GM18526 (cell line): ENCODE results near the gene GFRA1.

Source experiments
- POLR2A ChIP-seq: IDR thresholded peaks from 3 replicates; pipeline ENCODE4 v1.6.1; 2011; ENCODE audit not compliant: insufficient read length; ENCODE audit errors: extremely low read depth

The GFRA1 gene

GRCh38 chr10:116168745-116169144, 104.3 kb downstream of the GFRA1 start:
- no peak for TF ChIP-seq POLR2A

- TF ChIP-seq POLR2A = no peak
Measured at GRCh38 chr10:116168329-116168728, 104.7 kb downstream of the GFRA1 start.

- TF ChIP-seq POLR2A = no peak
Measured at GRCh38 chr10:116164291-116164690, 108.7 kb downstream of the GFRA1 start.

DNA sequence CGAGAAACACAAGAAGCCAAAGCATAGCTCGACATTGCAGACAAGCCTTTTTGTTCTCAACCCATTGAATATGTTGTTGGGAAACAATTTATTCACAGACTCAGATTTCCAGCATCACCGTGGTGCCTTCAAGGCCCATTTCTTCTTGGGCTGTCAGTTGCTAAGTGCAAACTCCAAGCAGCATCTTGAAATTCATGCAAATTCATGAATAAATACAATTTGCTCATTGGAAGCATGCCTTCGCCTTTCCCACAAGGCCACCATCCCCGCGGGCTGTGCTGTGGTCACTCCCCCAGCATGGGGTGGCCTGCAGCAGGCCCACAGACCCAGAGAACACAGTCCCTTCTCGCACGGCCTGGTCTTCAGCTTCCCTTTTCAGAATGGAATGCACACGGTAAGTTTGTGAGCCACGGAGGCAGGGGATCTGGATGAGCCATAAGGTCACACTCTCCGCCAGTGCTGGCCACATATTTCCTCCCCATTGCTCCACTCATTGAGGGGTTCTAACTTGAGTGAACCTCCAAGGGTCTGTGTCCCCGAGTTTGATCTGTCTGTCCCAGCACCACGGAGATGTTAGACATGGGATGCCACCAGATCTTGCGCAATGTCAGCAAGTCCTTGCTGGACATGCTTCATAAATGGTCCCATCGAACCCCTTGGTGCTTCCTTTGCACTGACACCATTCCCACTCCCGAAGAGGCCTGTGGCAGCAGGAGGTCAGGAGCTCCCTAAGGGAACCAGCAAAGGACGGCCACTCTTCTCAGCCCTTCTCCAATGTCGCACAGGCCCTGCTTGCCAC, 109.5 kb downstream of the GFRA1 start:
- TF ChIP-seq POLR2A = no peak

GRCh38 chr10:116162851-116163250, 110.2 kb downstream of the GFRA1 start:
- TF ChIP-seq POLR2A = no peak

DNA sequence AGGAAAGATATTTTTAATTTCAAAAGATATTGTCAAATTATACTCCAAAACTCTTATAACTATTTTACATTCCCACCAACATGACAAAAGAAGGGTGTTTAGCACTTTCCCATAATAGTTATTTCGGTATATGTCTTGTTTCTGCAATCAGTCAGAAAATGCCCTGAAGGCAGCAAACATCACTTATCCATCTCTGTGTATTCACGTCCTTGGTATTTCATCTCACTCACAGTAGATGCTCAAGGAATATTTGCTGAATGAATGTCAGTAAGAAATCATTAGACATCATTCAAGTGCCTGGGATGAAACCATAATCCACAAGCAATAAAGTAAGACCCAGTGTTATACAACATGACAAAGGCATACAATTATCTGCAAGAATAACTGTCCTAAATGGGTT, 112.7 kb downstream of the GFRA1 start:
- no peak for TF ChIP-seq POLR2A

DNA sequence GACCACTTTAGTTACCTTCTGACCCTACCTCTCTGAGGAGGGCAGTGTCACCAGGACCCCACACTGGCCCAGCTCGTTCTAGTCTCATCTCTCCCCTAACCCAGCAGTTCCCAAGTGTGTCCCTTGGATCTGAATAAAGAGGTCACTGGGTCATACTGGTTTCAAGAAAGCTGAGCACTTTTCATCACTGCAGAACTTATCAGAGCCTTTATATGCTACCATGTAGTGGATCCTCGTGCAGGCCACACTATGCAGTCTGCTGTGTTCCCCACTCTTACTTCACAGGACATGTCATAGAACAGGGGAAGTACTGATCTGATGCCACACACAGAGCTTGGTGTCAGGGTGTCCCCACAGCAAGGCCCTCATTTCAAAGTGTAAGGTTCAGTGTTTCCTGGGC, 113.8 kb downstream of the GFRA1 start:
- no peak for TF ChIP-seq POLR2A

DNA sequence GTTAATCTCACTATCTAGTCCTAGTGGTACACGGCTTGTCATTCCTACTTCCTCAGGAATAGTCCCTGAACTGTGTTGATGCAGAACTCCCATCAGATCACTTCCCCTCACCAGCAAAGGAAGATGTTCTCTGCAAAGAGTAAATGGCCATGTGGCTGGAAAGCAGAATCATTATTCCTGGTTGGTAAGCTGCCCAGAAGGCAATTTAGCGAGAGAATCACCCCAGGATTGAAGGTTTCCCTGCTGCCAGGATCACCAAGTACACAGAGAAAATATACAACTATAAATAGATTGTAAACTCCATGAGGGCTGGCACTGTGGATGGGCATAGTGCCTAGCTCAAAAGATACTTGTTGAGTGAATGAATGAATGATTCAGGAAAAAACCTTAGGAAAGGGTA, 115.0 kb downstream of the GFRA1 start:
- TF ChIP-seq POLR2A = no peak

- TF ChIP-seq POLR2A = no peak
Measured at GRCh38 chr10:116157485-116157884, 115.5 kb downstream of the GFRA1 start.

DNA sequence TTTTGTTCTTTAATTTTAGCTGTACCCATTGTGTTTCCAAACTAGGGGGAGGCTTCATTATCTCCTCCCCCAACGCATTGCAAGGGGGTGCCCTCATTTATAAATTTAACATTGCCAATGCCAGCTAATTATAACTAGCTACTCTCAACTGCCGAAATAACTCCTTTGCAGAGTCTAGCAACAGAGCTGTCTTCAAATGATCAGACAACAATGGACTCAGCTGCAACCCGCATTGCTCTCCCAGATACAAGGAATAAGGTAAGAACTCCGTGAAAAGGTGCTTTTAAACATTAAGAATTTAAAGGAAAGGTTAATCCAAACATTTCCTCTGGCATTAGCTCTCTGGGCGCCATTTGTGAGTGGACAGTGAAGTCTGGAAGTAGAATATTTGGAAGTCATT, 116.2 kb downstream of the GFRA1 start:
- no peak for TF ChIP-seq POLR2A

DNA sequence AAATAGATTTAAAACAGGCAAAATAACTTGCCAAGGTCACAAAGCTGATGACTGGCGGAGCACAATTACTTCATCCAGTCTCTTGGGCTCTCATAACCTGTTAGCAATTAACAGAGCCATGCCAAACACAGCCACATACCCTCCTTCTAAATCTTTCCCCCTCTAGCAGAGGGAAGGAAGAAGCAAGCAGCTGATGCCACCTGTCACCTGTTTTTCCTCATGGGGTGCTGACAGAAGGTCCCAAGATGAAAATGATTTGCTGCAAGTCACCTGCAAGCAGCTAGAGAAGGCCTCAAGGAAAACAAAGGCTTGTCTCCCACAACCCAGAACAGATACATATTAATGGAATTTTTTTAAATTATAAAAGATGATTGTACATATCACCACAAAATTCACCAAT, 117.8 kb downstream of the GFRA1 start:
- no peak for TF ChIP-seq POLR2A

GRCh38 chr10:116154651-116155050, 118.4 kb downstream of the GFRA1 start:
- TF ChIP-seq POLR2A = no peak

GRCh38 chr10:116151076-116151475, 121.9 kb downstream of the GFRA1 start:
- TF ChIP-seq POLR2A = no peak

DNA sequence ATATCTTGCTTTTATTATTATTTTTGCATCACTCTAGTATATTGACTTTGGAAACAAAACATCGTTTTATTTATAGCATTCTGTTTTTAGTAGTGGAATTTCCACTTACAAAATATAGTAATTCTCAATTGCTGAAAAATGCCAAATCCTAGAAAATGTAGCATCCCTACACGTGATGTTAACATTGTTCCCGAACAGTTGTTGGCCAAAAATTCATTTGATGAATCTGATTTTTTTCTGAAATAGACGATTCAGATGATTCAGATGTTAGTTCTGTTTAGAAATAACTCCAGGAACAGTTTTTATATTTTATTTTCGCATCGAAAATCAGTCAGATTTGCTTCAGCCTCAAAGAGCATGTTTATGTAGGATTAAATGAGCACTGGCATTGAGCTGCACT, 122.4 kb downstream of the GFRA1 start:
- no peak for TF ChIP-seq POLR2A

GRCh38 chr10:116147147-116147905, 125.7 kb downstream of the GFRA1 start:
- no peak for TF ChIP-seq POLR2A

GRCh38 chr10:116146372-116147140, 126.5 kb downstream of the GFRA1 start:
- TF ChIP-seq POLR2A = no peak

- no peak for TF ChIP-seq POLR2A
Measured at GRCh38 chr10:116143673-116144222, 129.3 kb downstream of the GFRA1 start.
